Stimulated activated CD4-positive, alpha-beta T cell treated with anti-CD3 and anti-CD28 coated beads, Interleukin-12 subunit alpha, Interleukin-12 subunit beta, amount 100 ng/mL, for 4 hours (primary cell): ENCODE data around the gene LTV1.

ENCODE experiments used
- DNase-seq: peaks from one replicate; pipeline ENCODE4 v3.0.0-alpha.2; 2020

Gene LTV1

GRCh38 chr6:143896126-143896860 lies 53.2 kb downstream of the LTV1 start:
- no peak for DNase-seq

- no peak for DNase-seq
Observed at GRCh38 chr6:143900358-143900757, 57.2 kb downstream of the LTV1 start.

DNA sequence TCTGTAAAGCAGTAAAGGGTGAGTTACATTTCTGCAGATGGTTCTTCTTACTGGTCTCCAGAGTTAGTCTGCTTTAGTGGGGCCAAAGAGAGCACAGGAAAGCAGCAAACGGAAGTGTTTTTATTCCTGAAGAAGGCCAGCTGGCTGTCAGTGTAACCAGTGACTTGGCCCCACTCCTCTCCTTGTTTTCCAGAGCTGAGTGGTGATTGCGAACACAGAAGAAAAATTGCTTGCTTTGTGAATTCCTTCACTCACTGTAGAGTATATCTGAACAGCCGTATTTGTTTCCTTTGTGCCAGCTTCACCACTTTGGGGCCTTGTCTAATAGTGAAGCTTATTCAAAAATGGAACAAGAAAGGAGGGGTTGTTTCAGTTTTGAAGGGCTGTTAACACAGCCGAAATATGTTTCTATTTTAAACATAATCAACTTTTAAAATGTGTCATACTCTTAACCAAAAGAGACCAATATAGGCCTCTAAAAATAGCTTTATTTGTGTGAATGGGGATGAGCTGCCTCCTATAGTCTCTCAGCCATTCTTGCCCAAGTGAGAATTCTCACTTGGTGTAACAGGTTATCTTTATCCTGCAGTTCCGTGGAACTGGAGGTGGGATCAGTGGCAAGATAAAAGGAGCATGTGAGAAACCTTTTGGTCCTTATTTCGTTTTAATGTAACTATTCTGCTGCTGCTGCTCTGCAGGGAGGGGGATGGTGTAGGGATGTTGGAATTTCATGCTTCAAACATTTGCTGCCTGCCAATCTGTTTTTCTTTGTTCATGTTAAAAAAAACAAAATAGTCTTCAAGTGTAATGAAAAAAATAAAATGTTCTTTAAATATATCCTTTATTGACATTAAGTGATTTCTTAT lies 59.0 kb downstream of the LTV1 start:
- DNase-seq: no peak

DNA sequence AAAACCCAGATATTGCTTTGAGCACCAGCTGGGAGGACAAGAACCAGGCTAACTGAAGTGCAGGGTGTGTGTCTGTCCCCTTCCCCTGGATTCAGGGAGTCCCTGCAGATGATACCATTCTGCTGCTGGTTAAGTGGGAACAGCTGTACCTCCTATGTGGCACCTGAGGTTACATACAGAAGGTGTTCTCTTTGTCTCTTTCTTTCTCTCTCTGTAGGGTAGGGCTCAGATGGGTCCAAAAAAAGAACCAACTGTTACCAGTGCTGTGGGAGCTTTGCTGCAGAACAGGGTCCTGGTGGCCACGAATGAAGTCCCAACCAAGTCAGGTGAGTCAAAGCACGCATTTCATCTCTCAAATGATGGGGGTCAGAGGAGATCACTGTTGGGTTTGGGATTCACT lies 59.7 kb downstream of the LTV1 start:
- DNase-seq: no peak

DNA sequence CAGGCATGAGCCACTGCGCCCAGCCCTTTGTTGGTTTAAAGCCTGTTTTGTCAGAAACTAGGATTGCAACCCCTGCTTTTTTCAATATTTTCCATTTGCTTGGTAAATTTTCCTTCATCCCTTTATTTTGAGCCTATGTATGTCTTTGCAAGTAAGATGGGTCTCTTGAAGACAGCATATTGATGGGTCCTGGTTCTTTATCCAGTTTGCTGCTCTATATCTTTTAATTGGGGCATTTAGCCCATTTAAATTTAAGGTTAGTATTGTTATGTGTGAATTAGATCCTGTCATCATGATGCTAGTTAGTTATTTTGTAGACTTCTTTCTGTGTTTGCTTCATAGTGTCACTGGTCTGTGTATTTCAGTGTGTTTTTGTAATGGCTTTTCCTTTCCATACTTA lies 67.9 kb downstream of the LTV1 start:
- no peak for DNase-seq

DNA sequence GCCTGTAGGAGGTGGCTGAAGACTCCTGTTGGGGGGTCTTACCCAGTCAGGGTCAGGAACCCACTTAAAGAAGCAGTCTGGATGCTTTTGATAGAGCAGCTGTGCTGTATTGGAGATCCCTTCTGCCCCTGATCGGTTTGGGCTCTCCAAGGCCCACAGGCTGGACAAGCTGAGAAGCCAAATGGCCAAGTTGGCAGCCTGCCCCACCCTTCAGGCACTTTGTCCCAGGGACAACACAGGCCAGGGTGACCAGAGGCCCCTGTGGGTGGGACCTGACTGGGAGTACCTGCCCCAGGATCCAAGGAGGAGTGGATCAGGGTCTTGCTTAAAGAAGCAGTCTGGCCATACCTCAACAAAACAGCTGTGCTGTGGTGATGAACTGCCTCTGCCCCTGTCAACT lies 69.5 kb downstream of the LTV1 start:
- no peak for DNase-seq
